Measurements from ENCODE around the gene OCSTAMP.

OCSTAMP gene

GRCh38 chr20:46573234-46573633 is 22.8 kb upstream of the OCSTAMP start:
- no peak for DNase-seq

GRCh38 chr20:46572790-46573189 is 22.3 kb upstream of the OCSTAMP start:
- no peak for DNase-seq

- no peak for DNase-seq
These were observed 21.7 kb upstream of the OCSTAMP start for GRCh38 chr20:46572153-46572552.

- DNase-seq: no peak
These were observed 21.0 kb upstream of the OCSTAMP start for GRCh38 chr20:46571418-46571817.

GRCh38 chr20:46570956-46571355 is 20.5 kb upstream of the OCSTAMP start:
- no peak for DNase-seq

GRCh38 chr20:46569961-46570360 is 19.5 kb upstream of the OCSTAMP start:
- DNase-seq: no peak

GRCh38 chr20:46568570-46569129 is 18.2 kb upstream of the OCSTAMP start:
- no peak for DNase-seq

GRCh38 chr20:46566125-46566524 is 15.7 kb upstream of the OCSTAMP start:
- no peak for DNase-seq

GRCh38 chr20:46564241-46564957 is 13.9 kb upstream of the OCSTAMP start:
- no peak for DNase-seq

- DNase-seq: no peak
These were observed 13.4 kb upstream of the OCSTAMP start for GRCh38 chr20:46563860-46564221.

- no peak for DNase-seq
These were observed 12.9 kb upstream of the OCSTAMP start for GRCh38 chr20:46563170-46563859.

GRCh38 chr20:46562373-46563169 is 12.1 kb upstream of the OCSTAMP start:
- peak; percentile 23 for DNase-seq

GRCh38 chr20:46562009-46562372 is 11.5 kb upstream of the OCSTAMP start:
- no peak for DNase-seq

GRCh38 chr20:46559685-46560440 is 9.4 kb upstream of the OCSTAMP start:
- DNase-seq: no peak

GRCh38 chr20:46559001-46559400 is 8.5 kb upstream of the OCSTAMP start:
- DNase-seq: no peak

GRCh38 chr20:46558511-46558959 is 8.1 kb upstream of the OCSTAMP start:
- no peak for DNase-seq

GRCh38 chr20:46557231-46557956 is 6.9 kb upstream of the OCSTAMP start:
- DNase-seq: no peak

GRCh38 chr20:46555370-46555956 is 5.0 kb upstream of the OCSTAMP start:
- no peak for DNase-seq

- DNase-seq: no peak
These were observed 4.4 kb upstream of the OCSTAMP start for GRCh38 chr20:46554828-46555227.

GRCh38 chr20:46553926-46554325 is 3.5 kb upstream of the OCSTAMP start:
- no peak for DNase-seq
